HepG2 (cell line): ENCODE results near the gene MYO5B. TPM values are rescaled to one million over a fixed set of nuclear protein-coding genes. Genes with fewer than 3 reads are reported as not detected.

Source experiments
- CEBPB ChIP-seq: IDR thresholded peaks from 2 replicates; pipeline ENCODE4 v1.6.1; 2011; ENCODE audit warnings: low read depth, low read length, improper control_type of control experiment, borderline replicate concordance
- CEBPG ChIP-seq: IDR thresholded peaks from 2 replicates; pipeline ENCODE4 v1.6.1; 2016
- ESRRA ChIP-seq: sonication (generic); formaldehyde crosslinking; IDR thresholded peaks from 2 replicates; pipeline ENCODE4 v1.5.1; 2020; ENCODE audit warnings: mild to moderate bottlenecking, low read depth, missing genetic modification reagents
- MEIS1 ChIP-seq: sonication (generic); formaldehyde crosslinking; IDR thresholded peaks from 2 replicates; pipeline ENCODE4 v1.9.0; 2021; ENCODE audit warnings: mild to moderate bottlenecking, missing genetic modification reagents, moderate library complexity, borderline replicate concordance
- ONECUT2 ChIP-seq: sonication (generic); formaldehyde crosslinking; IDR thresholded peaks from 2 replicates; pipeline ENCODE4 v1.4.0; 2020; ENCODE audit warnings: missing genetic modification reagents
- SAFB2 ChIP-seq: sonication (generic); formaldehyde crosslinking; IDR thresholded peaks from 2 replicates; pipeline ENCODE4 v1.5.1; 2020; ENCODE audit warnings: missing genetic modification reagents, low read depth, mild to moderate bottlenecking, borderline replicate concordance
- SAP130 ChIP-seq: IDR thresholded peaks from 2 replicates; pipeline ENCODE4 v1.6.1; 2016; ENCODE audit warnings: low read depth
- ZNF546 ChIP-seq: sonication (generic); formaldehyde crosslinking; conservative IDR thresholded peaks from 2 replicates; pipeline ENCODE4 v1.8.1; 2023; ENCODE audit warnings: mild to moderate bottlenecking, missing genetic modification reagents
- polyA plus RNA-seq, 8 experiments: library from polyadenylated mRNA; depleted of rRNA in 3 of 8; stranded (reverse) in 7 of 8; unstranded in 1 of 8; fragments of >200 nt; fragmentation: Illumina TruSeq in 4 of 8; extraction: Trizol in 4 of 8; gene quantifications; 2 replicates each; pipeline versions ENCODE4 v1.2.1 to v1.2.3, GENCODE V29; 2011 to 2016; ENCODE audit warnings: low read depth in 4 of 8, missing spikeins in 1 of 8, mixed read lengths in 1 of 8; ENCODE audit not compliant: insufficient read depth in 1 of 8
- total RNA-seq, 5 experiments: library from RNA; depleted of rRNA; stranded (reverse); fragments of >200 nt; fragmentation: Illumina TruSeq; extraction: Trizol; gene quantifications; 2 replicates each; pipeline ENCODE4 v1.2.3, GENCODE V29; 2016; ENCODE audit warnings: low read depth in 1 of 5
- TF ChIP-seq, protein P1 (sequence below): sonication (generic); formaldehyde crosslinking; IDR thresholded peaks from 2 replicates; pipeline ENCODE4 v1.5.0; 2020; ENCODE audit warnings: mild to moderate bottlenecking, missing genetic modification reagents, moderate library complexity
- TF ChIP-seq, protein P2 (sequence below): sonication (generic); formaldehyde crosslinking; IDR thresholded peaks from 2 replicates; pipeline ENCODE4 v1.4.0; 2020; ENCODE audit warnings: low read depth, missing genetic modification reagents
- TF ChIP-seq, protein P3 (sequence below): sonication (generic); formaldehyde crosslinking; IDR thresholded peaks from 2 replicates; pipeline ENCODE4 v1.4.0; 2020; ENCODE audit warnings: mild to moderate bottlenecking, missing genetic modification reagents

Gene MYO5B
- total and polyA plus RNA-seq, 2 of the 13 experiments (the other 11 are each of a cell fraction or from before 2014, with no cell fraction given) = 13.1 to 24.0 TPM

DNA sequence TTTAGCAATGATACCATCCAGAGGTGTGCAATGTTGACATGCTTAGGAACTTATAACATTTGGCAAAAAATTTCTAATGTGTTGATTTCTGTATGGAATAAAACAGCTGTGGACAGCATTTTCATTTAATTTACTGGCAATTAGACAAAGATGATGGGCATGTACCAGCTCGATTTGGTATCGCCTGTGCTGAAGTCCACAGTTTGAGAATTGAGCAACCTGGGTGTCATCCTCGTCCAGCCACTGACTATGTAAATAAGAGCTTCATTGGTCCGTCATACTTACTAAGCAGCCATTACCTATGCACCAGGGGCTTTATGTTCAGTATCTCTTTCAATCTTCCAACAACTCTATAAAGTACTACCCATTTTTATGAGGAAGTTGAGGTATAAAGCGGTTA, 357.1 kb downstream of the MYO5B start (continued):
- TF ChIP-seq, protein P1, sequence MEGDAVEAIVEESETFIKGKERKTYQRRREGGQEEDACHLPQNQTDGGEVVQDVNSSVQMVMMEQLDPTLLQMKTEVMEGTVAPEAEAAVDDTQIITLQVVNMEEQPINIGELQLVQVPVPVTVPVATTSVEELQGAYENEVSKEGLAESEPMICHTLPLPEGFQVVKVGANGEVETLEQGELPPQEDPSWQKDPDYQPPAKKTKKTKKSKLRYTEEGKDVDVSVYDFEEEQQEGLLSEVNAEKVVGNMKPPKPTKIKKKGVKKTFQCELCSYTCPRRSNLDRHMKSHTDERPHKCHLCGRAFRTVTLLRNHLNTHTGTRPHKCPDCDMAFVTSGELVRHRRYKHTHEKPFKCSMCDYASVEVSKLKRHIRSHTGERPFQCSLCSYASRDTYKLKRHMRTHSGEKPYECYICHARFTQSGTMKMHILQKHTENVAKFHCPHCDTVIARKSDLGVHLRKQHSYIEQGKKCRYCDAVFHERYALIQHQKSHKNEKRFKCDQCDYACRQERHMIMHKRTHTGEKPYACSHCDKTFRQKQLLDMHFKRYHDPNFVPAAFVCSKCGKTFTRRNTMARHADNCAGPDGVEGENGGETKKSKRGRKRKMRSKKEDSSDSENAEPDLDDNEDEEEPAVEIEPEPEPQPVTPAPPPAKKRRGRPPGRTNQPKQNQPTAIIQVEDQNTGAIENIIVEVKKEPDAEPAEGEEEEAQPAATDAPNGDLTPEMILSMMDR = no peak
- TF ChIP-seq MEIS1 (CRISPR knock-in tag) = no peak
- TF ChIP-seq CEBPB = peak; percentile 96
- no peak for TF ChIP-seq SAFB2 (CRISPR knock-in tag)
- peak; percentile 95 for TF ChIP-seq CEBPG (CRISPR knock-in tag)
- TF ChIP-seq, protein P2, sequence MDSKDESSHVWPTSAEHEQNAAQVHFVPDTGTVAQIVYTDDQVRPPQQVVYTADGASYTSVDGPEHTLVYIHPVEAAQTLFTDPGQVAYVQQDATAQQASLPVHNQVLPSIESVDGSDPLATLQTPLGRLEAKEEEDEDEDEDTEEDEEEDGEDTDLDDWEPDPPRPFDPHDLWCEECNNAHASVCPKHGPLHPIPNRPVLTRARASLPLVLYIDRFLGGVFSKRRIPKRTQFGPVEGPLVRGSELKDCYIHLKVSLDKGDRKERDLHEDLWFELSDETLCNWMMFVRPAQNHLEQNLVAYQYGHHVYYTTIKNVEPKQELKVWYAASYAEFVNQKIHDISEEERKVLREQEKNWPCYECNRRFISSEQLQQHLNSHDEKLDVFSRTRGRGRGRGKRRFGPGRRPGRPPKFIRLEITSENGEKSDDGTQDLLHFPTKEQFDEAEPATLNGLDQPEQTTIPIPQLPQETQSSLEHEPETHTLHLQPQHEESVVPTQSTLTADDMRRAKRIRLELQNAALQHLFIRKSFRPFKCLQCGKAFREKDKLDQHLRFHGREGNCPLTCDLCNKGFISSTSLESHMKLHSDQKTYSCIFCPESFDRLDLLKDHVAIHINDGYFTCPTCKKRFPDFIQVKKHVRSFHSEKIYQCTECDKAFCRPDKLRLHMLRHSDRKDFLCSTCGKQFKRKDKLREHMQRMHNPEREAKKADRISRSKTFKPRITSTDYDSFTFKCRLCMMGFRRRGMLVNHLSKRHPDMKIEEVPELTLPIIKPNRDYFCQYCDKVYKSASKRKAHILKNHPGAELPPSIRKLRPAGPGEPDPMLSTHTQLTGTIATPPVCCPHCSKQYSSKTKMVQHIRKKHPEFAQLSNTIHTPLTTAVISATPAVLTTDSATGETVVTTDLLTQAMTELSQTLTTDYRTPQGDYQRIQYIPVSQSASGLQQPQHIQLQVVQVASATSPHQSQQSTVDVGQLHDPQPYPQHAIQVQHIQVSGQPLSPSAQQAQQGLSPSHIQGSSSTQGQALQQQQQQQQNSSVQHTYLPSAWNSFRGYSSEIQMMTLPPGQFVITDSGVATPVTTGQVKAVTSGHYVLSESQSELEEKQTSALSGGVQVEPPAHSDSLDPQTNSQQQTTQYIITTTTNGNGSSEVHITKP (CRISPR knock-in tag) = peak; percentile 89
- peak; percentile 29; the same call in 1 of the 2 replicates for TF ChIP-seq SAP130 (CRISPR knock-in tag)
- 0 out of 2 replicates have a peak, but pooled peaks have one; percentile 33 for TF ChIP-seq ESRRA (CRISPR knock-in tag)
- no peak for TF ChIP-seq ONECUT2 (CRISPR knock-in tag)
- TF ChIP-seq, protein P3, sequence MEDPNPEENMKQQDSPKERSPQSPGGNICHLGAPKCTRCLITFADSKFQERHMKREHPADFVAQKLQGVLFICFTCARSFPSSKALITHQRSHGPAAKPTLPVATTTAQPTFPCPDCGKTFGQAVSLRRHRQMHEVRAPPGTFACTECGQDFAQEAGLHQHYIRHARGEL (CRISPR knock-in tag) = no peak
- TF ChIP-seq ZNF546 (CRISPR knock-in tag) = no peak
